Measurements from ENCODE around the gene HTR3C.
"Not testable (repeated sequence)": the region's sequence is repeated elsewhere in the genome, so short reads cannot be mapped to it uniquely, and the experiment has no call there.

The HTR3C gene, protein sequence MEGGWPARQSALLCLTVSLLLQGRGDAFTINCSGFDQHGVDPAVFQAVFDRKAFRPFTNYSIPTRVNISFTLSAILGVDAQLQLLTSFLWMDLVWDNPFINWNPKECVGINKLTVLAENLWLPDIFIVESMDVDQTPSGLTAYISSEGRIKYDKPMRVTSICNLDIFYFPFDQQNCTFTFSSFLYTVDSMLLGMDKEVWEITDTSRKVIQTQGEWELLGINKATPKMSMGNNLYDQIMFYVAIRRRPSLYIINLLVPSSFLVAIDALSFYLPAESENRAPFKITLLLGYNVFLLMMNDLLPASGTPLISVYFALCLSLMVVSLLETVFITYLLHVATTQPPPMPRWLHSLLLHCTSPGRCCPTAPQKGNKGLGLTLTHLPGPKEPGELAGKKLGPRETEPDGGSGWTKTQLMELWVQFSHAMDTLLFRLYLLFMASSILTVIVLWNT

DNA sequence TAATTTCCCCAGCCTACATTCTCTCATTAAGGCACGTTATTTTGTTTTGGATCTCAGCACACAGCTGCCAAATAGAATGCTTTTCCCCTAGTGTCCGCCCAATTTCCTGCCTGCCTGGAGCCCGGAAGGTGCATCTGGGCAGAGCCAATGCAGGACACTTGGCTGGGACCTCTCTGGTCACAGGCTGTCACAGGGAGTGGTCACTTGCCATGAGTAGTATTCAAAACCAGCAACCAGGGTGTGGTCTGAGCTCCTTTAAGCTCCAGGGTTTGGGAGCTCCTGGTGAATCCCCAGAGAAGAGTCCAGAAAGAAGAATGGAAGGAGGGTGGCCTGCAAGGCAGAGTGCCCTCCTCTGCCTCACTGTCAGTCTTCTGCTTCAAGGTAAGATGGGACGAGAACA lies at the start of gene HTR3C:
Gene HTR3C (plus strand): TSS at position 281 of the 400 bp plus-strand sequence. CDS start 34 bp downstream, at position 315.
- DNase-seq (ENCODE audit: low read depth in 2 of 2) = no peak

DNA sequence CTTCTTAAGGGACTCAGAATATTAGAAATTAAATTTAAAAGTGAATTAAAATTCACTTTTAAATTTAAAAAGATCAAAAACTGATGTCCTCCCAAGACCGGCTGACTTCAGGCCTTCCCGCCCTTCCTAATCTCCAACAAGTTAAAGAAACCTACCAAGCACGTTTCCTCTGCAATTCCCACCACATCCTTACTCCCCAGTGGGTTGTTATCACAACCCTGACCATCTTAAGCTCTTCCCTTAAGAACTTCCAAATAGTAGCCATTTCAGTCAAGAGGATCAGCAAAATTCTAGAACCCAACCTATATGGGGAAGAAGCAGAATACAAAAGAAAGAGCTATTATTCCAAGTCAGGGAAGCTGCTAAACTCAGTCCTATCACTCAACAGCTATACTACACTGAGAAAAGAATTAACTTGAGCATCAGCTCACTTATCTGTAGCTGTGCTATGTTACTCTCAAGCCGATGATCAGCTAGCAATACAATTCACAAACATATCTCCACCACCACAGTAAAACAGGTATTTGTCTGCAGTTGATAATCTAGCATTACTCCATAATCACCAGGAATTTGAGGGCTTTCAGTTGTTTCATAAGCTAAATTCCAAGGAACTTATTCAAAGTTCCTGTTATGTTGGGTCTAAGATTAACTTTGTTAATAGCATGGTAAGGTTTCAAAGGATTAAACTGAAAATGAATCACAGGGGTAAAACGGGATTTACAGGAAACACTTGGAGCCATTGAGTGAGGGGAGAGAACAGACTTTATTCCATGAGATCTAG lies 49.5 kb upstream of the HTR3C start:
- DNase-seq (ENCODE audit: low read depth in 2 of 2) = no peak

DNA sequence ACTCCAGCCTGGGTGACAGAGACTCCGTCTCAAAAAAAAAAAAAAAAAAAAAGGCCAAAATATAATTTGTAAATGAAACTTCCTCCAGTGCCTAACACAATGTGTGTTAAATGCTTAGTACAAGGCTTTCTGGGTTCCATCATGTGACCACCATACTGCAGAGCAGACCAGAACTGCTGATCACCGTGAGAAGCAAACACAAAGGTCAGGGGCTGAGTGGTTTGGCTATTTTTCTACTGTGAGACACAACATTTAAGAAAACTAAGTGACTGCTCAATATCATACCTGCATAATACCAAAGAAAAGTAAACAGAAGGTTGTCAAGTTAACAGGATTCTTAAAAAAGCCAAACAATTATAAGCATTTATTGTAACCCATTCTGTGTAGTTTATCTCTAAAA lies 48.4 kb upstream of the HTR3C start:
- no peak for DNase-seq (ENCODE audit: low read depth in 2 of 2)

DNA sequence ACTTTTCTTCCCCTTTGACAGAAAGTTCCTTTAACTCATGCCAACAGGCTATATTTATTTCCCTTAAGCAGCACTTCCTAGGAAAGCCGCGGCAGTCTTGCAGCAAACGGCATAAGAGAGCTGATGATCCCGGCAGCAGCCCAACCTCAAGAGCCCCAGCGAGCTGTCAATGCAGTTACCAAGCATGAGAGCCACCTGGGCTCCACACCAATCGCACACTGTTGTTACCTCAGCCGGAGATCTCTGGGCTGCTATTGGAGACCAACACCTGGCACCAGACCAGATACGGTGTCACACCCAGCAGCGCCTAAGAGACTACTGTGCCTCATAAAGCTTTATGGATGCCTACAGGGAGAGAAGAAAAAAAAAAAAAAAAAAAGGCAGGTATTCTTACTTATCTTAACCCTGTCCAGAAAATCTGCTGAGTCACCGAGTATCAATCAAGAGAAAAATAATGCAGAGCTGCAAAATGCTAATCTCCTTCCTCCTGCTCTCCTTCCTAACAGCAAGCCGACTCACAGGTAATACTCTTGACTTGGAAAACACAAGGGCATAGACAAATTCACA lies 46.8 kb upstream of the HTR3C start:
- no peak for DNase-seq (ENCODE audit: low read depth in 2 of 2)

DNA sequence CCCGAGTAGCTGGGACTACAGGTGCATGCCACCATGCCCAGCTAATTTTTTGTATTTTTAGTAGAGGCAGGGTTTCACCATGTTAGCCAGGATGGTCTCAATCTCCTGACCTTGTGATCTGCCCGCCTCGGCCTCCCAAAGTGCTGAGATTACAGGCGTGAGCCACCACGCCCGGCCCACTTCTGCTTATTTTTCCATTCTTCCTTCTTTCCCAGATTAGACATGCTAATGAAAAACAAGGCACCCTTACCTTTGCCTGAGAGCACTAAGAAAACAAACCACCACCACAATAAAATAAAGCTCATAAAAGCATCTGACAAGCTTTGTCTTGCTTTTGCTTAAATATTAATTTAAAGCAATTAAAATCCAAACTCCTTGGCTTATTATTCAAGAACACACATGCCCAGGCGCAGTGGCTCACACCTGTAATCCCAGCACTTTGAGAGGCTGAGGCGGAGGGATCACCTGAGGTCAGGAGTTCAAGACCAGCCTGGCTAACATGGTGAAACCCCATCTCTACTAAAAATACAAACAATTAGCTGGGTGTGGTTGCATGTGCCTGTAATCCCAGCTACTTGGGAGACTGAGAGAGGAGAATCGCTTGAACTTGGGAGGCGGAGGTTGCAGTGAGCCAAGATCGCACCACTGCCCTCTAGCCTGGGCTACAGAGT lies 45.6 kb upstream of the HTR3C start:
- DNase-seq (ENCODE audit: low read depth in 2 of 2) = not testable (repeated sequence)

DNA sequence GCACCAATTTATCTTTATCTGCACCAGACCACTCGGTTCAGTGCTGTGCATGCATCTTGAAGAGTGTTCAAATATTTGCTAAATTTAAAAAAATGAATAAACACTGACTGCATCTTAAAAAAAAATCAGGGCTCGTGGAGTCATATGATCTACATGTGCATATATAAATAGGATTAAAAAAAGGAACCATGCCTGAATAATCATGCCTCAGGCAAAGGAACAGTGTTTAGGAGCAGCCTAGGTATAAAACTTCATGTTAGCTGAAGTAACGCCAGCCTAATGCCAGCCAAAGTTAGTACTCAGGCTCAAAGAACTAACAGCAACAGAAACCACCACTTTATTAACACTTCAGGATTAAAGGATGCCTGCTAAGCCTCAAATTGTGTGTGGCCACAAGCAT lies 44.7 kb upstream of the HTR3C start:
- no peak for DNase-seq (ENCODE audit: low read depth in 2 of 2)

DNA sequence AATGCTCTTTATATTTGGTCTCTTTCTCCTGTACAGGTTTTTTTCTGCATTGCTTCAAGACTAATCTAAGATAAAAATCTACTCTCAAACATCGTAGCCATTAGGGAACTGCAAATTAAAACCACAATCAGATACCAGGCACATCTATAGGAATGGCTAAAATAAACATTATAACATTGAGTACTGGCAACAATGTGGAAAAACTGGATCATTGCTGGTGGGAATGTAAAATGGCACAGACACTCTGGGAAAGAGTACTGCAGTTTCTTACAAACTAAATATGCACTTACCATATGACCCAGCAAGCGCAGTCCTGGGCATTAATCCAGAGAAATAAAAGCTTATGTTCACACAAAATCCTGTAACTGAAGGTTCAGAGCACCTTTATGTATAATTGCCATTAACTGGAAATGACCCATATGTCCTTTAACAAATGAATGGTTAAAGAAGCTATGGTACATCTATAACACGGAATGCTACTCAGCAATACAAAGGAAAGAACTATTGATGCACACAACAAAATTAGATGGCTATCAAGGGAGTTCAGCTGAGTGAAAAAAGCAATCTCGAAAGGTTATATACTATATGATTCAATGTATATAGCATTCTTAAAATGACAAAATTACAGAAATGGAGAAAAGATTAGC lies 41.5 kb upstream of the HTR3C start:
- no peak for DNase-seq (ENCODE audit: low read depth in 2 of 2)

DNA sequence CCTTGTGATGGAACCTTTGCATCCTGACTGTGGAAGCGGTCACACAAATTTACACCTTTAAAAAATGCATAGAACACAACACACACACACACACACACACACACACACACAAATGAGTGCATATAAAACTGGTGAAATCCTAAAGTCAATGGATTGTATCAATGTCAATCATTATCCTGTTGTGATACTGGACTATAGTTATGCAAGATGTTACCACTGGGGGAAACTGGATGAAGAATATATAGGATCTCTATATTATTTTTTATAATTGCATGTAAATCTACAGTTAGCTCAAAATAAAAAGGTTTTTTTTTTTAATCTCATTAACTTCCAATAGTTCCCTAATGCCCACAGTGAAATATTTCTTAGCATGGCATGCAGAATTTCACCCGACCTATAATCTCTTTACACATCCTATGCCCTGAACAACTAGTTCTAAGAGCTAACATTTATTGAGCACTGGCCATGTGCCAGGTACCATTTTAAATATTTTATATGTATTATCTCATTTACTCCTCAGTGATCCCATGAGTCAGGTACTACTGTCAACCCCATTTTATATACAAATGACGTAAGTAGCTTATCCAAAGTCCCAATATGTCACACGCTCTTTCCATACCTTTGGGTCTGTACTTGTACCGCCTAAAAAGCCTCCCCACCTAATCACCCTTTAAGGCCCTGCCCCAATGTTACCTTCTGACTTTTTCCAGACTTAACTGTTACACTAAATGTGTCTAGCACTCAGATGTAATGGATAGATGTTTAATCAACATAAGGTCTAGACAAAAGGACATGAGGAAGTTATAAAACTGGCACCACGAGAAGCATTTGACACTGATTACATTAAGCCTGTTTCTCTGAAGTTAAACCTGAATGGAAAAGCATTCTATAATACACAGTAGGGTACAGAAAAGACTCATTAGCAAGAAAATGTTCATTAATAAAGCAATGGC lies 40.6 kb upstream of the HTR3C start:
- no peak for DNase-seq (ENCODE audit: low read depth in 2 of 2)

DNA sequence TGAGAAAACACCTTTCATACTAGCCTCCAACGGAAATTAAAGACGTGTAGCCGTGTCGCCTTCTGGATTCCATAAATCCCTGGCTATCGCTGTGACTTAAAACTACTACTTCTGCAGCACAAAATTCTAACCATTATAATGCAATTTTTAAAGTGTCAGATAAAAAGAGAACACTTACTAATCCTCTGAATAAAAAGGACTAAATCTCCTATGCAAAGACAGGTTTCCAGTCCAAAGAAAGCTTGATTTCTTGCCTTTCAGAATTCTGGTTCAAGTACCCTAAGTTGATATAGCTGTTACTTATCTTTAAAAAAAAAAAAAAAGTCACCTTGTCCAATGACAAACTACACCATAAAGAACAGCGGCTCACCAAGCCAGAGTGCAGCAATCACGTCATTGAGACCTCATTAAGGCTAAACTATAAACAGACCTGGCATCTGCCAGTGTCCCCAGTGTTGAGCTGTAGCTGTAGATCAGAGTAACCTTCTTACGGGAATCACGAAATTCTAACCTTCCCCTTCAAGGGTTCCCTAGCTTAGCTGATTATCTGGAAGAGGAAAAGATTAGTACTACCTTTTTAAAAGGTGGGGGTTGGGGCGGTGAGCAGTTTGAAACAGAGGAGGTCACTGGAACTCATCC lies 37.3 kb upstream of the HTR3C start:
- no peak for DNase-seq (ENCODE audit: low read depth in 2 of 2)

DNA sequence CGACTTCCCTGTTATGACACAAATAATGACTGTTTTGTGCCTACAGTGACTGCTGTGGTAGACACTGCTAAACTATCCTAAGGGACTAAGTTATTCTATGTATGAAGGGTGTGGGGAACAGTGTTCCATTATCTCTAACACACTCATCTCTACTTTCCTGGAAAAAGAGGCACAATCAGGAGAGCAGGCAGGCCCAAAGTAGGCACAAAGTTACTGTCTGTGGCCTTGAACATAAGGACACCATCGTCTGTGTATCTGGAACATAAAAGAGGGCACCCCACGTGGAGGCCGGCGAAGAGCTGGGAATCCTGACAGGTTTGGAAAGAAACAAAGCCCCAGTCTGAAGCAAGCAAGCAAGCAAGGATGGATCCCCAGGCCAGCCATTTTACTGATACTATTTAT lies 36.7 kb upstream of the HTR3C start:
- no peak for DNase-seq (ENCODE audit: low read depth in 2 of 2)

DNA sequence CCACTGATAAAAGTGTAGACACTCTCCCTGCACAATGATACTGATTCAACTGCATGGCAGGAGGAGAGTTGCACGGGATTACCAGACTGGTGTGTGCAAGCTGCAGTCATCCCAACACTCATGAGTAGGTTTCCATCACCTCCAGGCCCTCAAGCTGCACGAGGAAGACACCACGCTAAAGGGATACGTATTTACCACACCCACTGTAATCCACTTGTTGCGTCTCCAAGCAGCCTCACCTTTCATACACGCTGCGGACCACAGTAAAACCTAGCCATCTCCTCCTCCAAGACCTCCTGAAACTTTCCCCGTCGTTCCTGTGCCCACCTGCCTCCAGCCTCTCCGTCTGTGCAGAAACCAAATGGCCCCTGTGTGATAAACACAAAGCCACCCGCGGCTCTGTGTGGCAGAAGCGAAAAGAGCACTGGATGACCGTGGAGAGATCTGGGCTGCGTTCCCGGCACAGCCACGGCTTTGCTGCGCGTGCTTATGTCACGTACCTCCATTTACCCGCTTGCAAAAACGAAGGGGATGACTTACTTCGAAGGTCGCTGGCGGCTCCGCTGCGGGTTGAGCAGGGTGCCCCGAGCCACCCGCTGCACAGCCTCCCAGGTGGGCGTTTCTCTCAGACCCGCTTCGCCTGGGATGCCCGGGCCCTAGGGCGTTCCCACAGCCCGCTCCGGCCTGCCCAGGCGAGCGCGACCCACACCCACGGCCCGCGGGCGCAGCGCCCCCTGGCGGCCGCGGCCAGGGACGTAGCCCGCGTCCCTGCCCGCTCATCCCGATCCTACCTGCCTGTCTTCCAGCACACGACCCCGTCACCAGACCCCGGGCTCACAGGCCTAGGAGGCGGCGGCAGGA lies 35.8 kb upstream of the HTR3C start:
- DNase-seq (ENCODE audit: low read depth in 2 of 2) = peak; percentile 35 to 37

DNA sequence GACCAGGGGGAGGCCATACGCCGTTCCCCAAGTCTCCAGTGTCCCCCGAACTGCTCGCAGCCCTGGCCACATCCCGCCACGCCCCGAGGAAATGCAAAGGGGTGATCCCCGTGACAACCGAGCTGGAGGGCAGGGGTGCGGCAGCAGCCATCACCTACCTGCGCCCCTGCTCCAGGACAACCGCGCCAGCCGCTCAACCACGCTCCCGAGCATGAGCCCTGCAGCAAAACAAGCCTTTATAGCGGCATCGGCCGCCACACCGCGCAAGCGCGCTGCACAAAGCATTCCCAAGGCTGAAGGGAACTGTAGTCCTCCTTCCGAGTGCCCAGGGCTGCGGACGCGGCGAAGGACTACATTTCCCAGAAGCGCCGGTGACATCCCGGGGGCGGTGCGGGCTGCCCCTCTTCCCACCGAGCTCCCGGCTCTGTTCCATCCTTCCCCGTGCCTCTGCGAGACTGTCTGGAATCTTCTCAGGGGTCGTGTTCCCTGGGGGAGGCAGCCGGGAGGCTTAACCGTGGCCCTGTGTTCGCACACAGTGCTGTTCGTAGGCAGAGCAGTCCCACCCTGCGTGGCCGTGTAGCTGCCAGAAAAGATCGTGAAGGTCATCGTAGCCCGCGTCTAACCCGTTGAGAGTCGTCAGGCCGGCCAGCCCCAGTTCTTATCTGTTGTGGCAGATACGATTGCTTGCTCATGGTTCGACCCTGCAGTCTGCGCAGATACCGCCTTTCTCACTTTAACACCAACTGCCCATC lies 35.0 kb upstream of the HTR3C start, which contains the start of gene ABCC5:
Gene ABCC5 (minus strand): TSS at position 213 of the 752 bp plus-strand sequence. CDS start 3,492 bp downstream, outside the sequence.
- DNase-seq (ENCODE audit: low read depth in 2 of 2) = peak; percentile 74 to 75

DNA sequence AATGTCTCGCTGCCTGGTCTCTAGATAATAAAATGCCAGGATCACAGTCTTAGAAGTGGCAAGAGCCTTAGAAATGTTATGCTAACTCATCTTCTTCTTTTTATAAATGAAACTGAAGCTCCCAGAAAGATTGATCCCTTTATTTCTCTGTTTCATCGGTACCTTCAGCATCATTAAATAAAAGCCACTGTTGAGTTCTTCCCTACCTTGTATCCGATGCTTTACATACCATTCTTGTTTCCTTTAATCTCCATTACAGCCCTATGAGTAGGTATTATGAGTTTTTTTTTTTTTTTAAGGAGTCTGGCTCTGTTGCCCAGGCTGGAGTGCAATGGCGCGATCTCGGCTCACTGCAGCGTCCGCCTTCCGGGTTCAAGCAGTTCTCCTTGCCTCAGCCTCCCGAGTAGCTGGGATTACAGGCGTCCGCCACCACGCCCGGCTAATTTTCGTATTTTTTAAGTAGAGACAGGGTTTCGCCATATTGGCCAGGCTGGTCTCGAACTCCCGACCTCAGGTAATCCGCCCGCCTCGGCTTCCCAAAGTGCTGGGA lies 34.3 kb upstream of the HTR3C start:
- no peak for DNase-seq (ENCODE audit: low read depth in 2 of 2)

DNA sequence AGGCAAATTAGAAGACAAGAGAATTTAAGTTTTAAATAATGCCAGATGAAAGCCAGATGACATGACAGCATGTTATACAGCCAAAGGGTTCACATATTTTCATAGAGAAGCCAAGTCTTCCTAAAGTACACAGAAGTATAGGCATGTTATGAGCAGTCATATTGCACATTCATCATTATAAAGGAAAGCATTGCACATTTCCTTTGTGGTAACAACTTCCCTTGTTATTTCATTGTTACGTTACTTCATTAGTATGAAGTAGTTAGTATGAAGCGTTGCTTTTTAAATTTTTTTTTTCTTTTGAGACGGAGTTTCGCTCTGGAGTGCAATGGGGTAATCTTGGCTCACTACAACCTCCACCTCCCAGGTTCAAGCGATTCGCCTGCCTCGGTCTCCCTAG lies 30.5 kb upstream of the HTR3C start:
- DNase-seq (ENCODE audit: low read depth in 2 of 2) = no peak

DNA sequence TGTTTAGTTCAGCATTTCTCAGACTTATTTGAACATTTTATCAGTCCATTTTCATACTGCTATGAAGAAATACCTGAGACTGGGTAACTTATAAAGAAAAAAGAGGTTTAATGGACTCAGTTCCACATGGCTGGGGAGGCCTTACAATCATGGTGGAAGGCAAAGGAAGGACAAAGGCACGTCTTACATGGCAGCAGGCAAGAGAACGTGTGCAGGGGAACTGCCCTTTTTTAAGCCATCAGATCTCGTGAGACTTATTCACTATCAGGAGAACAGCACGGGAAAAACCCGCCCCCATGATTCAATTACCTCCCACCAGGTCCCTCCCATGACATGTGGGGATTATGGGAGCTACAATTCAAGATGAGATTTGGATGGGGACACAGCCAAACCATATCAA lies 27.6 kb upstream of the HTR3C start:
- not testable (repeated sequence) for DNase-seq (ENCODE audit: low read depth in 2 of 2)

DNA sequence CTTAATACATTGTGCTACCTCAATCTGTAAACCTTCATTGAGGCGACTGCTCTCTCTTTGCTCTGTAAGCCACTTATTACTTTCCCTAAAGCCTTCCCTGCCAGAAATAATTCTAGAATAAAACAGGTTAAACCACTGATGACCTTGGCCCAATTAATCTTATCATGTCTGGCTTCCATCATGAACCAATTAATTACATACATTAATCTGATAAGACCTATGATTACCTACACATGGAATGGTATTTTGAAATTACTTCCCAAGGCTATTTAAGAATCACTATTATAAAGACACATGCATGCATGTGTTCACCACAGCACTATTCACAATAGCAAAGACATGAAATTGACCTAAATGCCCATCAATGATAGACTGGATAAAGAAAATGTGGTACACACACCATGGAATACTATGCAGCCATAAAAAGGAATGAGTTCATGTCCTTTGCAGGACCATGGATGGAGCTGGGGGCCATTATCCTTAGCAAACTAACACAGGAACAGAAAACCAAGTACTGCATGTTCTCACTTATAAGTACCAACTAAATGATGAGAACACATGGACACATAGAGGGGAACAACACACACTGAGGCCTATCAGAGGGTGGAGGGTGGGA lies 24.5 kb upstream of the HTR3C start:
- DNase-seq (ENCODE audit: low read depth in 2 of 2) = not testable (repeated sequence)

DNA sequence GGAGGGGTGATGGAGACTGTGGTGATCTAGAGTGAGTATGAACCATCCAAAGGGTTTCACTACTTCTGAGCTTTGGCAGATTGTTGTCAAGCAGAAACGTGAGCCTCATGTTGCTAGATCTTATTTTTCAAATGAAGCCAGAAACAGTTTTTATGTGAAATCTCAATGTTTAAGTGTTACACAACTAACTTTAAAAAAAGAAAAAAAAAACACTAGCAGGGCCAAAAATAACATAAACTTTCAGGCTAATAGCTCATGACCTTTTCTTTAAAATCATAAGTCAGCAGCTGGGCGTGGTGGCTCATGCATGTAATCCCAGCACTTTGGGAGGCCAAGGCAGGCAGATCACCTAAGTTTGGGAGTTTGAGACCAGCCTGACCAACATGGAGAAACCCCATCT lies 23.4 kb upstream of the HTR3C start:
- no peak for DNase-seq (ENCODE audit: low read depth in 2 of 2)

Measured in stimulated activated CD8-positive, alpha-beta memory T cell treated with anti-CD3 and anti-CD28 coated beads, Interleukin-15, amount 100 ng/mL, for 48 hours (primary cell).